ENCODE data around the gene KCNK4. TPM values are rescaled to one million over a fixed set of nuclear protein-coding genes. Genes with fewer than 3 reads are reported as not detected.
A peak's percentile ranks its signal among the peaks of the same experiment; 100 is the strongest.
"Not testable (repeated sequence)": the region's sequence is repeated elsewhere in the genome, so short reads cannot be mapped to it uniquely, and the experiment has no call there.

Gene KCNK4
- total RNA-seq, 1 donor from 2014 or later: not detected

- no peak for DNase-seq (ENCODE audit: low spot score)
Measured at GRCh38 chr11:64306876-64307622, 15.9 kb downstream of the KCNK4 start.

- not testable (repeated sequence) for DNase-seq (ENCODE audit: low spot score)
Measured at GRCh38 chr11:64307795-64308194, 16.7 kb downstream of the KCNK4 start.

- DNase-seq (ENCODE audit: low spot score): no peak
Measured at GRCh38 chr11:64312947-64313346, 21.8 kb downstream of the KCNK4 start.

- no peak for DNase-seq (ENCODE audit: low spot score)
Measured at GRCh38 chr11:64313491-64314145, 22.5 kb downstream of the KCNK4 start.

GRCh38 chr11:64314146-64314804 lies 23.2 kb downstream of the KCNK4 start:
- no peak for DNase-seq (ENCODE audit: low spot score)

GRCh38 chr11:64314805-64315561 lies 23.9 kb downstream of the KCNK4 start:
- DNase-seq (ENCODE audit: low spot score): no peak

- DNase-seq (ENCODE audit: low spot score): not testable (repeated sequence)
Measured at GRCh38 chr11:64315667-64316526, 24.8 kb downstream of the KCNK4 start.

GRCh38 chr11:64316672-64317324 lies 25.7 kb downstream of the KCNK4 start:
- no peak for DNase-seq (ENCODE audit: low spot score)

GRCh38 chr11:64317325-64317960 lies 26.3 kb downstream of the KCNK4 start, which contains the start of gene TRMT112:
Gene TRMT112, minus strand, starts transcription at chr11:64317559. Its CDS starts 33 bp downstream, at chr11:64317526.
- DNase-seq (ENCODE audit: low spot score): peak; percentile 98

GRCh38 chr11:64317961-64318765 lies 27.1 kb downstream of the KCNK4 start, which contains the start of gene PRDX5:
Gene PRDX5, plus strand, starts transcription at chr11:64318121. Its CDS starts 95 bp downstream, at chr11:64318216.
- peak; percentile 97 for DNase-seq (ENCODE audit: low spot score)

GRCh38 chr11:64318766-64319761 lies 28.0 kb downstream of the KCNK4 start:
- DNase-seq (ENCODE audit: low spot score): no peak

GRCh38 chr11:64320556-64320955 lies 29.5 kb downstream of the KCNK4 start:
- no peak for DNase-seq (ENCODE audit: low spot score)

- DNase-seq (ENCODE audit: low spot score): no peak
Measured at GRCh38 chr11:64321026-64321425, 29.9 kb downstream of the KCNK4 start.

- DNase-seq (ENCODE audit: low spot score): peak; percentile 82
Measured at GRCh38 chr11:64321533-64321932, 30.4 kb downstream of the KCNK4 start.

- DNase-seq (ENCODE audit: low spot score): no peak
Measured at GRCh38 chr11:64322925-64323260, 31.8 kb downstream of the KCNK4 start.

GRCh38 chr11:64323373-64323772 lies 32.3 kb downstream of the KCNK4 start:
- DNase-seq (ENCODE audit: low spot score): no peak

- DNase-seq (ENCODE audit: low spot score): not testable (repeated sequence)
Measured at GRCh38 chr11:64323984-64324383, 32.9 kb downstream of the KCNK4 start.
